NB4 (cell line): Measurements from ENCODE around the gene DNAAF5.

Source experiments
- MYC ChIP-seq: IDR thresholded peaks from 2 replicates; pipeline ENCODE4 v1.6.1; 2011; ENCODE audit warnings: low read depth, low read length
- POLR2A ChIP-seq: IDR thresholded peaks from 2 replicates; pipeline ENCODE4 v1.6.1; 2011; ENCODE audit warnings: mild to moderate bottlenecking; ENCODE audit not compliant: insufficient read length; ENCODE audit errors: extremely low read depth
- TF ChIP-seq, protein P1 (sequence below): IDR thresholded peaks from 2 replicates; pipeline ENCODE4 v1.6.1; 2011; ENCODE audit warnings: low read depth, low read length
- TF ChIP-seq, protein P2 (sequence below): IDR thresholded peaks from one replicate; pipeline ENCODE4 v1.5.1; 2012; ENCODE audit warnings: low read depth, low read length

DNA sequence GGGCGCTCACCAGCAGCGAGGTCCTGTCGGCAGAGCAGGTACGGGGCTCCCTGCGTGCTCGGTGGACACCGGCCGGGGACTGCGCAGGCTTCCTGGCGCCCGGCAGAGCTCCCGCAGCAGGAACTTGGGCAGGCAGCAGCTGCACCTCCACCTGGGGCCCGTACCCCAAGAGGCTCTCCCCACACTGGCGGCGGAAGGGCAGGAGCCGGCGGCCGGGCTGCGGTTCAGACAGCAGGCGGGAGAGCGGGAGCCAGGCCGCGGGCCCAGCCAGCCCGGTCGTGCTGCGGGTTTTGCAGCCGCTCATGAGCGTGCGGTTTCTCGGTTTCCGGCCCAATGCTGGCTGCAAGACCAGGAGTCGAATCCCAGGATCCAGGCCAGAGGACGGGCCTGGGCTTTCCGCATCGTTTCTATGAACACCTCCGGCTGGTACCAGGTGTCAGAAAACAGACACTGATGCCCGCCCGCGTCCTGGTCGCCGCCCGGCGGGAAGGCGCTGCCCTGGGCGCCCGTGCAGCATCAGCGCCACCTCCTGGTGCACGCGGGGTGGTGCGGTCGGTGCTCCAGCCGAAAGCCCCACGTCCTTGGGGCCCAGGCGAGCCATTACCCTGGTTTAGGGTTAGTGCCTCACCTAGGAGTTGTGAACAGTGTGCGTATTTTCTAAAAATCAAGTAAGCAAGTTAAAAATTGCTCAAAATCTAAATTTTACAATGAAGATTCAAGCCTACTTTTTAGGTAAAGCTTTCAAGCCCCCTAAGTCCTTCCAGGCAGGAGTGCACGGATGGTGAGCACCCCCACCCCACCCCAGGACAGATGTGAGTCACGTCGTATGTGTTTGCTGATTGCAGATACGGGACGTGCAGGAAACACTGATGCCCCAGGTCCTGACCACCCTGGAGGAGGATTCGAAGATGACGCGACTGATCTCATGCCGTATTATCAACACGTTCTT lies 47.9 kb downstream of the DNAAF5 start:
- no peak for TF ChIP-seq MYC
- TF ChIP-seq, protein P1, sequence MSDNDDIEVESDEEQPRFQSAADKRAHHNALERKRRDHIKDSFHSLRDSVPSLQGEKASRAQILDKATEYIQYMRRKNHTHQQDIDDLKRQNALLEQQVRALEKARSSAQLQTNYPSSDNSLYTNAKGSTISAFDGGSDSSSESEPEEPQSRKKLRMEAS = no peak
- TF ChIP-seq, protein P2, sequence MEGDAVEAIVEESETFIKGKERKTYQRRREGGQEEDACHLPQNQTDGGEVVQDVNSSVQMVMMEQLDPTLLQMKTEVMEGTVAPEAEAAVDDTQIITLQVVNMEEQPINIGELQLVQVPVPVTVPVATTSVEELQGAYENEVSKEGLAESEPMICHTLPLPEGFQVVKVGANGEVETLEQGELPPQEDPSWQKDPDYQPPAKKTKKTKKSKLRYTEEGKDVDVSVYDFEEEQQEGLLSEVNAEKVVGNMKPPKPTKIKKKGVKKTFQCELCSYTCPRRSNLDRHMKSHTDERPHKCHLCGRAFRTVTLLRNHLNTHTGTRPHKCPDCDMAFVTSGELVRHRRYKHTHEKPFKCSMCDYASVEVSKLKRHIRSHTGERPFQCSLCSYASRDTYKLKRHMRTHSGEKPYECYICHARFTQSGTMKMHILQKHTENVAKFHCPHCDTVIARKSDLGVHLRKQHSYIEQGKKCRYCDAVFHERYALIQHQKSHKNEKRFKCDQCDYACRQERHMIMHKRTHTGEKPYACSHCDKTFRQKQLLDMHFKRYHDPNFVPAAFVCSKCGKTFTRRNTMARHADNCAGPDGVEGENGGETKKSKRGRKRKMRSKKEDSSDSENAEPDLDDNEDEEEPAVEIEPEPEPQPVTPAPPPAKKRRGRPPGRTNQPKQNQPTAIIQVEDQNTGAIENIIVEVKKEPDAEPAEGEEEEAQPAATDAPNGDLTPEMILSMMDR = peak; percentile 33
- TF ChIP-seq POLR2A = no peak
